ENCODE measurements around the gene FBXW9.
"Not testable (repeated sequence)": the region's sequence is repeated elsewhere in the genome, so short reads cannot be mapped to it uniquely, and the experiment has no call there.

The FBXW9 gene

DNA sequence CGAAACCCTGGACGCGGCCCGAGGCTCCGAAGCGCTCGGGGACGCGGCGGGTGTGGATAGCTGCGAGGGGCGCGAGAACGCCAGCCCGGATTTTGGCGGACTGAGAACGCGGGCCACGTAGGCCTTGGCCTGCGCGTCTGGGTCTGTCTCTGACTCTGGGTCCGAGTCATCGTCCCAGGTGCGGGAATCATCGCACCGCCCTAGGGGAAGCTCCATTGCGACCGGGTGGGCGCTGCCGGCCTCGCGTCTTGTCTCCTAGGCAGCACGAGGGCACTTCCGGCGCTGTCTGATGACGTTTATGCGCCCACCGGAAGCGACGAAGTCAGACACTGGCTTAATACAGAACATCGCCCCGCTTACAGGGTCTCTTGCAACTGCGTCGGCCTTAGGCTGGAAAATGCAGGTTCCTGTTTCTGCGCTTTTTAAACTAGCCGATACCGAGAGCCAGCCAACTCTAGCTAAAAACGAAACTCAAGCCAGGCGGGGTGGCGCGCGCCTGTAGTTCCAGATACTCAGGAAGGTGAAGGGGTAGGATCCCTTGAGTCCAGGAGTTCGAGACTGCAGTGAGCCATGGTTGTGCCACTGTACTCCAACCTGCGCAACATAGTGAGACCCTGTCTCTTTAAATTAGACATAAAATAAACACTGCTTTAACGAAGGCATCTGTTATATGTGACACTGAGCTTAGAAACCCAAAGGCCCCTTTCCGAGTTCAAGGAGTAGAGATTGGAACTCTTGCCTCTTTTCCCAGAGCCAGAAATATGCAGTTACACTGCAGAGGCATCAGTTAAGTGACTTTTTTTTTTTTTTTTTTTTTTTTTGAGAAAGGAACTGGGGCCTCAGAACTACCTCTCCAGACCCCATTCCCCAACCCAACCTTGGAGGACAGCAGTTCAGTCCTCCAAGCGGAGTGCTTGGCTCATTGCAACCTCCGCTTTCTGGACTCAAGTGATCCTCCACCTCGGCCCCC lies at the start of gene FBXW9:
Gene FBXW9, minus strand, starts transcription at position 266 of the 970 bp plus-strand sequence. Its CDS starts 50 bp downstream, at position 216.
- peak; percentile 79 for DNase-seq (ENCODE audit: low read depth)

DNA sequence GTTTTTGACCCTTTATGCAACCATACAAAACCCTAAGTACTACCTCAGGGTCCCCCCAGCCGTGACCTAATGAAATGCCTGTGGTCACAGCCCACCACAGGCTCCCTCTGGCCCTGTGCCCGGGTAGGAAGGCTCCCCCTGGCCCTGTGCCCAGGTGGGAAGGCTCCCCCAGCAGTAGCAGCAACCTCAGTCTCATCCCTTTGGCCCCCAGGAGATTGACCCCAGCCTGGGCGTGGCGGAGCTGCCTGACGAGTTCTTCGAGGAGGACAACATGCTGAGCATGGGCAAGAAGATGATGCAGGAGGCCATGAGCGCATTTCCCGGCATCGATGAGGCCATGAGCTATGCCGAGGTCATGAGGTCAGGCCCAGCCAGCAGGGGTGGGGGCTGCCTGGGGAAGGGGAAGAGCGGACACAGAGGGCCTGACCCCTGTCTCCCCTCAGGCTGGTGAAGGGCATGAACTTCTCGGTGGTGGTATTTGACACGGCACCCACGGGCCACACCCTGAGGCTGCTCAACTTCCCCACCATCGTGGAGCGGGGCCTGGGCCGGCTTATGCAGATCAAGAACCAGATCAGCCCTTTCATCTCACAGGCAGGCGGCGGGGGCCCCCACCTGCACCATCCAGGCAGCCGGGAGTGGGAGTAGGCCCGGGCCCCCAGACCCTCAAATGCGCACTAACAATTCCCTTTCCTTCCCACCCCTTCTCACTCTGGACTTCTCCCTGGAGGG lies 48.9 kb upstream of the FBXW9 start:
- DNase-seq (ENCODE audit: low read depth), result no peak

DNA sequence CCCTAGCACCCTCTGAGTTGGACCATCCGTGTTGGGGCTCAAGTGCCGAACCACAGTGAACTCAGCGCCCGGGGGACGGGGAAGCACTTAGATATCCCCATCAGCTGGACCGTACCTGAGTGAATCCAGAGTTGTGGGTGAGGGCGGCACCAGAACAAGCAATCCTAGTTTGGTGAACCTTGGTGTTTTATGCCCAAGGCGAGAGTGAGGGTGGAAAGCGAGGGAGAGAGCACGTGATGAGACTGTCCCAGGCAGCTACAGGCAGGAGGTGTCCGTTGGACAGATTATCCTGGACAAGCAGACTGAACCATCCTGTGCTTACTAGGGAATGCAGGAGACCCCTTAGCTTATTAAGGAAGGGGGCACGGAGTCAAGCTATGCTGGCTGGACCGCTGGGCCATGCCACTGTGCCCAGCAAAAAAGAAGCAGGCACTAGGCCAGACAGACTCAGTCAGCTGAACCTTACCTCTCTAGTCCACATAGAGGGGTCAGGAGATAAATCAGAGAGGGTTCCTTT lies 41.5 kb upstream of the FBXW9 start:
- no peak for DNase-seq (ENCODE audit: low read depth)

DNA sequence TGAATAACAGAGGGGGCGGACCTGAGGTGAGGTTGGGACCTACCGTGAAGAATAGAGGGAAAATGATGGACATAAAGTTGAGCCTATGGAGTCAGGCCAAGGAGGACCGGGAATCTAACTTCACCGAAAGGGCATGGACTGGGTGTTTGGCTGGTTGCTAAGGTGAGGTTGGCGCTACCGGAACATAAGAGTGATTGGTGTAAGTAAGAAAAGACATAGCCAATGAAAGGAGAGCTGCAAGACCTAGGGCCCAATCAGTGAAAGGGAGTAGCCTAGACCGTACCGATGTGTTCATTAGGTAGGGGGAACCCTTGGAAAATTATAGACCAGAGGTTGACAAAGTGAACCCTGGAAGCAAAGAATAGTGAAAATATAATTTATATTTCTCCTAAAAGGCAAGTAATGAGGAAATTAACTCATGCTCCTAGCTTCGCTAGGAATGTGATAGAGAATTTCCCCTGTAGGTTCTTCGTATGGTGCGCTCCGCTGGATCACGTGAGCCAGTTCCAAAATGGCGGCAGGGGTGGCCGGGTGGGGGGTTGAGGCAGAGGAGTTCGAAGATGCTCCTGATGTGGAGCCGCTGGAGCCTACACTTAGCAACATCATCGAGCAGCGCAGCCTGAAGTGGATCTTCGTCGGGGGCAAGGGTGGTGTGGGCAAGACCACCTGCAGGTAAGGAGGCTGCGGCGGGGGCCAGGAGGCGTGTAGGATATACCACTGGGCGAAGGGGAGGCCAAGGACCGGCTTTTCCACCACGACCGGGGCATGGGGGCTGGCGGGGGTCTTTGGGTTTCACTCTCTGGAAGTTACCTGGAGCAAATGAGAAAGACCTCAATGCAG lies 40.8 kb upstream of the FBXW9 start, which contains the start of gene GET3:
Gene GET3, plus strand, starts transcription at position 503 of the 840 bp plus-strand sequence. Its CDS starts 9 bp downstream, at position 512.
- DNase-seq (ENCODE audit: low read depth), result peak; percentile 100

DNA sequence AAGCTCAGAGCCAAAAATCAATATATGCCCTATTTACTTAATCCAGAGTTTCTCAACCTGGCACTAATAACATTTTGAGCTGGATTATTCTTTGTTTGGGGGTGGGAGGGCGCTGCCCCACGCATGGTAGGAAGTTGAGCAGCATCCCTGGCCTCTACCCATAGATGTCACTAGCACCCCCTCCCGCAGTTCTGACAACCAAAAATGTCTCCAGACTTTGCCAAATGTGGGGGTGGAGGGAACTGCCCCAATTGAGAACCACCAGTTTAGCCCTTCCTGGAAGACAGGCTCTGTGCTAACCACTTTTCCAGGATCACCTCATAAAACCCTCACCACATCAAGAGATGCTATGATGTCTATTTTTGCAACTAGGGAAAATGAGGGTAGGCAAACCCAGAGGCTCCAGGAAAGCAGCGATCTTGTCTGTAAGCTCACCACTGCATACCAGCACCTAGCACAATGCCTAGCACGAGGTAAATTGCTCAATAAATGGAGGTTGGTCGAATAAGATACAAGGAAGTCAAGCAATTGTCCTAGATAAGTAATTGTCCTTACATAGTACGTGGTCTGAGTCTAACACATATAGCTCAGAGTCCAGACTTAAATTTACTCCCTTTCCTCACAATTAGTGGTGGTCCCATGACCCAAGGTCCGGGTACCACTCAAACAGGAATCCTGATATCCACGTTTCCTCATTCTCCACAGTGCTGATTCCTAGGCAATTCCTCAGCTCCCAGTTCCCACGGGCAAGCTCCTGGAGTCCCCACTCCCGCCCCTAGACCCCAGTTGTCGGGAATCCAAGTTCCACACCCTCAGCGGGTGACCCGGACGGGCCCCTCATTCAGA lies 37.2 kb upstream of the FBXW9 start:
- no peak for DNase-seq (ENCODE audit: low read depth)

DNA sequence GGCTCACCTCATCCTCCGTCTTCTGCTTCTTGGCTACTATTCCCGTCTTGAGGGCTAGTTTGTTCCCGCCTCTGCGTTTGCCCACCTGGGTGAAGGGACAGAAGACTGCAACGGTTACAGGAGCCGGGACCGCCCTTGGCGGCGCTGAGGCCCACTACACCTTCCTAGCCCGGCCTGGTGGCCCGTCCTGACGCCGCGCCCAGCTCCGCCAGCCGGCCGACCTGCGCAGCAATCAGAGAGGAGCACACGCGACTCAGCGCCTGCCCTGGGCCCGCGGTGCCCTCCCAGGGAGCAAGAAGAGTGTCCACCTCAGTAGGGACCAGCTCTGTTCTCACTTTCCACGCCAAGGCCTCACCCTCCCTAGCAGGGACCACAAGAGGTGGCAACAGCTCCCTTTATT lies 34.9 kb upstream of the FBXW9 start:
- DNase-seq (ENCODE audit: low read depth), result no peak

DNA sequence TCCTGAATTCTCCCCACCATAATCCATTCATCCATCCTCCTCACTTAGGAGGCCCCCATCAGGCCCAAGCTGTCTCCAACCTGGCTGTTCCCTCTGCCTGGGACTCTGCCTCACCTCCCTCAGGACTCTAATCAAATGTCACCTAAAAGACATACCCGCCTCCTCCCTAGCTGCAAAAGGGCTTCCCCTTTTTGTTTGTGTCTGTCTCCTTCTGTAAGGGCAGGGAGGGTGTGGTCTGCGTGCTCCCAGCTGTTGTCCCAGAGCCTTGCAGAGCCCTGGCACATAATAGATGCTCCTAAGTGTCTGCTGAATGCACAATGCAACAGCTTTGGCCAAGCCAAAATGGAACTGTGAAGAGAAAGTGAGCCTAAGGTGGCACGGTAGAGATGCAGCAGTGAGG lies 33.6 kb upstream of the FBXW9 start:
- DNase-seq (ENCODE audit: low read depth), result no peak

DNA sequence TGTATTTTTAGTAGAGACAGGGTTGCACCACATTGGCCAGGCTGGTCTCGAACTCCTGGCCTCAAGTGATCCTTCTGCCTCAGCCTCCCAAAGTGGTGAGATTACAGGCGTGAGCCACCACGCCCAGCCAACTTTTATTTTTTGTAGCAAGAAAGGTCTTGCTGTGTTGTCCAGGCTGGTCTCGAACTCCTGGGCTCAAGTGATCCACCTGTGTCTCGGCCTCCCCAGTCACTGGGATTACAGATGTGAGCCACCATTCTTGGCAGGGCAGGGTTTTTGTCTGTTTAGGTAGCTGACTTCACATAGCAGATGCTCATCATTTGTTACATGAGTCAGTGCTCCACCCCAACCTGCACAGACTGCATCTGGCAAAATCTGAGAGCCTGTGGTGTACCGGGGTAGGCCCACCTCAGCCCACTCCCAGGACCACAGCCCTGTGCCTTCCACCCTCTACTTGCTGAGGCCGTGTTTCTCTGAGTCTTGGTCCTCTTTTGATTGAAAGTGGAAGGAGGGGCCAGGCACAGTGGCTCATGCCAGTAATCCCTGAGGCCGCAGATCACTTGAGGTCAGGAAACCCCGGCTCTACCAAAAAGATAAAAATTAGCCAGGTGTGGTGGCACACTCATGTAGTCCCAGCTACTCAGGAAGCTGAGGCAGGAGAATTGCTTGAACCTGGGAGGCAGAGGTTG lies 31.5 kb upstream of the FBXW9 start:
- no peak for DNase-seq (ENCODE audit: low read depth)

DNA sequence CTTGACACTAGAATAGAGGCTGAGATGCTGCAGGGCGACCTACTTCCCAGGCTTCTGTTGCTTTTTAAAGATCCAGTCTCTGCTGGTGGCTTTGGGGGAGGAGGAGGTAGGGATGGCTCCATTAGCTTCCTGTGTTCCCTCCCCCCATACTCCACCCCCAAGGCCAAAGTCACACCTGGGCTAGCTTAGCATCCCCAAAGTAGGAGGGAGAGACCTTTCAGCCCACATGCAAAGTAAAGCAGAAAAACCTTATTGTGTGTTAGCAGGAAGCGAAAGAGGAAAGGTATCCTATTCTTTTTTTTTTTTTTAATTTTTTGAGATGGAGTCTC lies 30.5 kb upstream of the FBXW9 start:
- no peak for DNase-seq (ENCODE audit: low read depth)

DNA sequence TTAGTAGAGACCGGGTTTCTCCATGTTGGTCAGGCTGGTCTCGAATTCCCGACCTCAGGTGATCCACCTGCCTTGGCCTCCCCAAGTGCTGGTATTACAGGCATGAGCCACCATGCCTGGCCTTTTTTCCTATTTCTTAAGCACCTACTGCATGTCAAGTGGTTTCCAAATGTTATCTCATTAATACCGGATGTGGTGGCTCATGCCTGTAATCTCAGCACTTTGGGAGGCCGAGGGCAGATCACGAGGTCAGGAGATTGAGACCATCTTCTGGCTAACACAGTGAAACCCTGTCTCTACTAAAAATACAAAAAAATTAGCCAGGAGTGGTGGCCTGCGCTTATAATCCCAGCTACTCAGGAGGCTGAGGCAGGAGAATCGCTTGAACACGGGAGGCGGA lies 29.2 kb upstream of the FBXW9 start:
- DNase-seq (ENCODE audit: low read depth), result not testable (repeated sequence)

DNA sequence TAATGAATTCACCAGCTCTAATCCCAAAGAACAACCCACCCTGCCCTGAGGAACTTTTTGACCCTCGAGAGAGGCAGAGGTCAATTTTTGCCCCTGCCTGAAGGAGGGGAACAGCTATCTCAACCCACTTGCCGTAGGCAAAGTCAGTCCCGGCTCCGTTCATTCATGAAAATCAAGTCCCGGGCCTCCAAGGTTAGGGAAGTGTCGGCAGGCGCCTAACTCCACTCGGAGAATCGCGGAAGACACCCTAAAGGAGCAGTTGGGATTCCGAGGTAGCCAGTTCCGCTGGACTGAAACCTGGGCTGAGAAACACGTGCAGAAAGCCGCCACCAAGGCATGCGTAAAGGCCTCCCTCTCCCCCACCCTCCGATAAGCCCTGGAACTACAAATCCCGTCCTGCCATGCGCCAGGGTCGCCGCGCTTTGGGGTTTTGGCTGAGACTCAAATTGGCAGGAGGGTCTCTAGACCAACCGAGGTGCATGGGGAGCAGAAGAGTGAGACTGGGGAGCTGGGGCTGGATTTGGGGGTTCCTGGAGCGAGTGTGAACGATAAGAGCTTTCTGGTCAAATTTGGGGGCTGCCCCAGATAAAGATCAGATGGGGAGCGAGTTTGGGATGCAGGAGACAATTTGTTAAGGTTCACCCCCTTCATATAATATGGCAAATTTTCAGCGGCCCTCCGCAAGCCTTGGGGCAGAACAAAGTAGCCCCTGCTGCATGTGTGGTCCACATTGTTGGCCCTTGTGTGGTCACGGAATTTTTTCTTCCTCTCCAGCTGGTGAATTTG lies 27.4 kb upstream of the FBXW9 start, which contains the start of gene TNPO2:
Gene TNPO2, minus strand, starts transcription at position 292 of the 786 bp plus-strand sequence. CDS start 2,955 bp downstream, outside the sequence.
- DNase-seq (ENCODE audit: low read depth), result no peak

DNA sequence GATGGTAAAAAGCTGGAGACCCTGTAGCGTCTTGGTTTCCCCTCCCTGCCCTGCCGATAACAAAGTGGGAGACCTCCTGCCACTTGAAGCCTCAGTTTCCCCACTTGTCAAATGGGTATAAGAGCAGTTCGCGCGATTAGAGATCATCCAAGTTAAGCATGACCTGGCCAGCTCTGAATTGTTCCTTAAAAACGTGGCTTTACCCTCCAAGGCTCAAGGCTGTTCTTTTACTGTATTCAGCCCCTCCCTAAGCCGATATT lies 26.9 kb upstream of the FBXW9 start:
- DNase-seq (ENCODE audit: low read depth), result no peak

DNA sequence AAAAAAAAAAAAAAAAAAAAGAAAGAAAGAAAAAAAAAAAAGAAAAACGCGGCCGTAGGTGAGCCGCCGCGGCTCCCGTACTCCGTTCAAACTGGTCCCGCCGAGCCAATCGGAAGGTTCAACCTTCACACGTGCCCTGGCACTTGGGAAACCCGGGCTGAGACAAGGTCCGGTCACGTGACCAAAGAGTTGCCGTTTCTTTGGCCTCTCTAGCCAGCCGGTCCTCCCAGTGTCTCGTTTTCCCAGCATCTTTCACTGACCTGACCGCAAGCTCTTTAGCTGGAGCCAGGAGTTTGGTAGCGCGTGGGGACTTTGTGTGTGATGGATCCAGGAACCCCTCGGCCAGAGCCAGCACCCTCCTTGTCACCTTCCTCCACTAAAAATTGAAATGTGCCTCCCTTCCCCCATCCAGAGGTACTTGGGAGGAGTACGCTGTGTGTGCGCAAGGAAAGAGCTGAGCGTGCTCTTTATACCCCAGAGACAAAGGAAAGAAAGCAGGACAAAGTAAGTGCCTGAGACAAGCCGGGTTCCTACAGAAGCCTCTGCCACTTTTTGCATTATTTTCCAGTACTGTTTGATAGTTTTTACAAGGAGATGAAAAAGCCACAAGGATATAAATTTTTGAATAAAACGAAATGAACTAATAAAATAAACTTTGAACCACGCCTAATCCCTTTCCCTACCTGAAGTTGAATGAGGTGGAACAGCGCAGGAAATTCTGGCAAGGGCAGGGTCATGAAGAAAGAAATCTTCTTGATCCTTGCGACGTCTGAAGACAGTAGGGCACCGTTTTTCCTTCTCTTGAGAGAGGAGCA lies 26.3 kb upstream of the FBXW9 start:
- DNase-seq (ENCODE audit: low read depth), result peak; percentile 98

DNA sequence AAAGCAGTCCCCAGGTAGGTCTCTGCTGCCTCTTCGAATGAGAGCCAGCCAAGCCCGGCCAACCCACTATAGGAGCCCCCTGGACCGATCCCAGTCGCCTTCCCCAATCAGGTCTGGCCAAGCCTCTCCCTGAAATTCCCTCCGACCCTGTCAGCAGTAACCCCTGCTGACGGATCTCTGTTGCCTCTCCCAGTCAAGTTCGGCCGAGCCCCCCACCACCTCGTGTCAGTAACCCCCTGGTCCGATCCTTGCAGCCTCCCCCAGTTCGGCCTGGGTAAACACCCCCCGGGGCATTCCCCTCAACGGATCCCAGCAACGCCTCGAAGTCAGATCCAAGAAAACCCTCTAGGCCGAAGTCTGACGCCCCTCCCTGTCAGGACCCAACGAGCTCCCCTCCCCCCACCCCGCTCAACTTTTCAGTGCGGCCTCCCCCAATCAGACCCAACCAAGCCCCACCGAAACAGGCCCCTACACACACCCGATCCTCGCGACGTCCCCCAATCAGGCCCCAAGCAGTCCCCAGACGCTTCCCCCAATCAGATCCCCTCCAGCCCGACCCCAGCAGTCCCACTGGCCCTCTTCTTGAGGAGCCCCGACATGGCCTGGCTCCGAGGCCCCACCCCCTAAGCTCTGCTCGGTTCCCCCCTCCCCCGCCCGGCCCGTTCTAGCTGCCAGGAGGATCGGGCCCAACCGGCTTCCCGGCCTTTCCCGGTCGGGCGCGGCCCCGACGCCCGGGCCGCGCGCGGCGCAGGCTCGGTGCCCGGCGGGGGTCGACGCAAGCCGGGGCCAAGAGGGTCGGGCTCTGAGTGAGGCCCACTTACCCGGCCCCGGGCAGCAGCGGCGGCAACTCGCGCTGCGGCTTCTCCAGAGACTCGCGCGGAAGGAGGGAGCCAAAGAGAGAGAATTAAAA lies 25.5 kb upstream of the FBXW9 start:
- no peak for DNase-seq (ENCODE audit: low read depth)

DNA sequence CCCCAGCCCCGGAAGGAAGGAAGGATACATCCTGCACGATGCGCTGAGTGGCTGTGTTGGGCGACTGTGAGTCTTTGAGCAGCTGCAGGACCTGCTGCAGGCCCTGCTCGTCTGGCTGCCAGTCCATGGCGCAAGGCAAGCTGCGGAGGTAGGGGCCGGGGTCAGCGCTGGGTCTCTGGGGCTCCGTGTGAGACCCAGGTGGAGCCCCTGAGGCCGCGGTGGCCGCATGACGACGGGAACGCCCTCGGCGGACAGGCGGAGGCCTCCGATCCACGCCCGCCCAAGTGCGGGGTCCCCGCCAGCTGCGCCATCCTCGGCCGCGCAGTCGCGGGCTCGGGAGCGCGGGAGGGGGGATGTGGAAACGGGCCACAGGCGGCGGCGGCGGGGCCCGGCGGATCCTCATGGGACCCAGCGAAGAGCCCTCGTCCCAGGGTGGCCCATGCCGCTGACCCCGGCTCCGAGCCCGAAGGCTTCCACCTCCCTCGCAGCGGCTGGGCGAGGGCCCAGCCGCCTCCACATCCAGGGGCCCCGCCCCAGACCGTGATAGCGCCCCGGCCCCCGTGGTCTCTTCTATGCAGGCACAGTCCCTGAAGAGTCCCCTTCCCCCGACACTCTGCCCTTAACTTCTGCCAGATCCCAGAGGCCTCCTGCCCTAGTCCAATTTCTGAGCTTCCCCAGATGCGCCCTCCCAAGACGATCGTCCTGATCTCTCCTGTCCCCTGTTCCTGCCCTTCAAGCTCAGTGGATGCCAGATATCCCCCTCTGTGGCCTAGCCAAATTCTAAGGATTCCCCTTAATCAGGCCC lies 24.6 kb upstream of the FBXW9 start:
- no peak for DNase-seq (ENCODE audit: low read depth)

DNA sequence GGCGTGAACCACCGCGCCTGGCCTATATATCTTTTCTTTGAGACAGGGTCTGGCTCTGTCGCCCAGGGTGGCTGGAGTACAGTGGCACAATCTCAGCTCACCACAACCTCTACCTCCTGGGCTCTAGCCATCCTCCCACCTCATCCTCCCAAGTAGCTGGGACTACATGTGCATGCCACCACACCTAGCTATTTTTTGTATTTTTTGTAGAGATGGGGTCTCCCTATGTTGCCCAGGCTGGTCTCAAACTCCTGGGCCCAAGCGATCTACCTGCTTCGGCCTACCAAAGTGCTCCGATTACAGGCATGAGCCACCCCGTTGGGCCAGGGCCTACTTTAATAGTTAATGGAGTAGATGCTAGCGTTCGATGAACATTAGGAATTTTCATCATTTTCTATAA lies 23.9 kb upstream of the FBXW9 start:
- no peak for DNase-seq (ENCODE audit: low read depth)

DNA sequence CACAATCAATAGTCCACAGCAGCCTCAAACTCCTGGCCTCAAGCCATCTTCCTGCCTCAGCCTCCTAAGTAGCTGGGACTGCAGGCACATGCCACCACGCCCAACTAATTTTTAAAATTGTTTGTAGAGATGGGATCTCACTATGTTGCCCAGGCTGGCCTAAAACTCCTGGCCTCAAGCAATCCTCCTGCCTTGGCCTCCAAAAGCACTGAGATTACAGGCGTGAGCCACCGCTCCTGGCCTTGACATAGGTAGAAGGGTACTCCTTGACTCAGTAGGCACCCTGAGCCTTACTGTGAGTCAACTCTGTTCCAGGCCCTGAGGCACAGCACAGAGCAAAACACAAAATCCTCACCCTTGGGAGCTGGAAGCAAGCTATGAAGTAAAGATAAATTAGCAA lies 19.5 kb upstream of the FBXW9 start:
- no peak for DNase-seq (ENCODE audit: low read depth)
